Prostate gland (tissue), 2 donors: Measurements from ENCODE around the gene STX1A. TPM values are rescaled to one million over a fixed set of nuclear protein-coding genes. Genes with fewer than 3 reads are reported as not detected.

Experiments
- DNase-seq: peaks from one replicate; pipeline ENCODE4 v3.0.0-alpha.2; 2019; ENCODE audit warnings: low spot score
- H3K27ac ChIP-seq, 2 donors: fragments of 200-600 bp; sonication (generic); 2 replicates each; pipeline ENCODE4 v1.5.1; 2017 to 2019
- H3K27me3 ChIP-seq: fragments of 200-600 bp; sonication (generic); replicated peaks from 2 replicates; pipeline ENCODE4 v1.5.1; 2019; ENCODE audit not compliant: insufficient read depth
- H3K36me3 ChIP-seq, 2 donors: fragments of 200-600 bp; sonication (generic); 1 replicate in 1 of 2; 2 replicates in 1 of 2; pipeline versions ENCODE4 v1.5.1 to v1.8.1; 2017 to 2019
- H3K4me1 ChIP-seq: fragments of 200-600 bp; sonication (generic); replicated peaks from 2 replicates; pipeline ENCODE4 v1.5.1; 2019
- H3K4me3 ChIP-seq, 2 donors: fragments of 200-600 bp; sonication (generic); 2 replicates each; pipeline ENCODE4 v1.5.1; 2017 to 2019
- H3K9me3 ChIP-seq: fragments of 200-600 bp; sonication (generic); 2 replicates; pipeline ENCODE4 v1.5.1; 2017
- CTCF ChIP-seq, 4 experiments: fragments of 200-600 bp in 2 of 4; fragments of 450-650 bp in 2 of 4; sonication (generic) in 2 of 4; IDR thresholded peaks; 1 replicate in 3 of 4; 2 replicates in 1 of 4; pipeline ENCODE4 v1.5.1; 2016 to 2019; ENCODE audit warnings: antibody characterized with exemption in 4 of 4, mild to moderate bottlenecking in 2 of 4, moderate library complexity in 2 of 4
- POLR2A ChIP-seq: fragments of 450-650 bp; IDR thresholded peaks from one replicate; pipeline ENCODE4 v1.6.1; 2016; ENCODE audit warnings: antibody characterized with exemption, mild to moderate bottlenecking
- POLR2AphosphoS5 ChIP-seq: sonication (generic); formaldehyde crosslinking; IDR thresholded peaks from one replicate; pipeline ENCODE4 v1.6.1; 2017; ENCODE audit warnings: antibody characterized with exemption
- WGBS: methylation state at CpG from one replicate; pipeline ENCODE4 v1.1.5; 2018; 5-methylcytosine and 5-hydroxymethylcytosine counted together
- intact Hi-C: fragments of 100-400 bp; cut with DNase I; formaldehyde crosslinking; loops from one replicate; pipeline ENCODE4 v1.14.2; 2022
- microRNA counts, 2 donors: library from miRNA; unstranded; fragments of <30 nt; microRNA quantifications; one replicate each; lab custom pipeline; 2016 to 2017
- microRNA-seq: library from miRNA; unstranded; fragments of <30 nt; microRNA quantifications from one replicate; pipeline ENCODE4, GENCODE V29; 2016
- small RNA-seq, 2 donors: library from RNA; depleted of rRNA; stranded (forward); fragments of <200 nt; gene quantifications; one replicate each; pipeline ENCODE3, GENCODE V24; 2016
- total RNA-seq, 2 donors: library from RNA; depleted of rRNA; stranded (reverse); fragments of >200 nt; gene quantifications; one replicate each; pipeline ENCODE4 v1.1.0, GENCODE V29; 2016

STX1A gene
- total RNA-seq, 2 donors from 2014 or later: 6.8 to 15.3 TPM

- Histone ChIP-seq H3K36me3 (no peaks in the 10 kb centered on the region), H3K4me1 (no peaks in the 10 kb centered on the region), H3K4me3 (no peak overlapping the region), H3K27ac (no peak overlapping the region), H3K9me3 (no peaks in the 10 kb centered on the region), H3K27me3 (peaks cover 3% of the 10 kb centered on the region)
- no peak for TF ChIP-seq POLR2A
- TF ChIP-seq POLR2AphosphoS5: no peak
- TF ChIP-seq CTCF (IDR thresholded peaks at IDR 0.05): no peak
- 69% methylated on average over 5 of the region's 5 CpGs for WGBS
- intact Hi-C loops: no loop called here
- DNase-seq: no peak
Observed at GRCh38 chr7:73650524-73650923, 68.9 kb downstream of the STX1A start.

DNA sequence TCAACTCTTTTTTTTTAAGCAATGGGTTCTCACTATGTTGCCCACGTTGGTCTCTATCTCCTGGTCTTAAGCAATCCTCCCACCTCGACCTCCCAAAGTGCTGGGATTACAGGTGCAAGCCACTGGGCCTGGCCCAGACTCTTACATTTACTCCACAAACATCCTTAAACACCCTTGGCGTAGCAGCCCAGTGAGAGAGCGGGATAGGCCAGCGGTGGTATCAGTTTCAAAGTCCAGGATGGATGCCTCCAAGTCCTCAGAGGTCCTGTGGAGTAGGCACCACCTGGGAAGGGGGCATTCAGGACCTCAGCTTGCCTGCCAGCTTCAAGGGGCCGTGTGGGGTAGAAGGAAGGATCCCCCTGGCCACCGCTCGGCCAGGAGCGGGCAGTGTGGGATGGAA is 69.9 kb downstream of the STX1A start:
- WGBS: 58% methylated on average over 9 of the region's 9 CpGs
- Histone ChIP-seq H3K4me1 (no peaks in the 10 kb centered on the region), H3K27ac (no peak overlapping the region), H3K27me3 (peaks cover 3% of the 10 kb centered on the region), H3K9me3 (no peaks in the 10 kb centered on the region), H3K36me3 (no peaks in the 10 kb centered on the region), H3K4me3 (no peak overlapping the region)
- TF ChIP-seq POLR2AphosphoS5: no peak
- TF ChIP-seq POLR2A: no peak
- TF ChIP-seq CTCF (IDR thresholded peaks at IDR 0.05): no peak
- intact Hi-C loops: no loop called here
- DNase-seq: no peak

MicroRNAs encoded within 50 kb of the gene (microRNA counts, 767-probe panel; counts per million panel counts)
- microRNA hsa-miR-4284 (lab: Ali Mortazavi, UCI): 431 to 659 counts per million in 2 donors

Small RNA genes within 50 kb of the gene (microRNA-seq; reads per million reads assigned to microRNA genes)
- gene MIR4284: not detected

Small RNA genes within 50 kb of the gene (small RNA-seq; reads per million reads assigned to genes)
- gene MIR4284 (0 reads per million in 2 donors), gene RN7SL265P (0 reads per million in 2 donors)

Other genes with a start within 250 kb of the STX1A start
- 10 to 100 TPM; 43.4 to 56.4 TPM for gene BAZ1B, start 197.4 kb downstream of the STX1A start, total RNA-seq
- 100 to 1,000 TPM in 1 of 2 donors, 10 to 100 TPM in 1; 78.7 to 105 TPM for gene BCL7B, start 162.0 kb downstream of the STX1A start, total RNA-seq
- gene TBL2, start 141.1 kb downstream of the STX1A start, total RNA-seq: 100 to 1,000 TPM in 1 of 2 donors, 10 to 100 TPM in 1; 73.5 to 112 TPM
- 100 to 1,000 TPM in 1 of 2 donors, 1 to 10 TPM in 1; 9.8 to 123 TPM for gene MLXIPL, start 95.1 kb downstream of the STX1A start, total RNA-seq
- 10 to 100 TPM in 1 of 2 donors, 1 to 10 TPM in 1; 6.0 to 19.5 TPM for gene VPS37D, start 51.8 kb downstream of the STX1A start, total RNA-seq
- 10 to 100 TPM; 16.3 to 16.8 TPM for gene DNAJC30, start 36.2 kb downstream of the STX1A start, total RNA-seq
- 100 to 1,000 TPM in 1 of 2 donors, 10 to 100 TPM in 1; 72.3 to 196 TPM for gene BUD23, start 36.1 kb downstream of the STX1A start, total RNA-seq
- gene ABHD11, start 19.1 kb upstream of the STX1A start, total RNA-seq: 10 to 100 TPM; 55.2 to 87.8 TPM
- 100 to 1,000 TPM; 156 to 176 TPM for gene CLDN3, start 50.6 kb upstream of the STX1A start, total RNA-seq
- 100 to 1,000 TPM; 162 to 216 TPM for gene CLDN4, start 111.3 kb upstream of the STX1A start, total RNA-seq
- gene METTL27, start 122.8 kb upstream of the STX1A start, total RNA-seq: 10 to 100 TPM in 1 of 2 donors, 1 to 10 TPM in 1; 5.9 to 19.8 TPM
- 1 to 10 TPM in 1 of 2 donors, not detected in 1; 4.9 TPM for gene TMEM270, start 141.5 kb upstream of the STX1A start, total RNA-seq